Measurements from ENCODE around the gene PALLD.

Gene PALLD

GRCh38 chr4:168614281-168615057 is 117.6 kb downstream of the PALLD start:
- no peak for TF ChIP-seq CTCF (IDR thresholded peaks at IDR 0.05; ENCODE audit: borderline replicate concordance, control extremely low read depth, extremely low read depth, insufficient read depth, missing control alignments)
- in situ Hi-C loops (cut with MboI; ENCODE audit: low sequenced_read_pairs, unreplicated experiment), result no loop called here
- DNase-seq (ENCODE audit: low spot score), result no peak

GRCh38 chr4:168615294-168616065 is 118.6 kb downstream of the PALLD start:
- in situ Hi-C loops (cut with MboI; ENCODE audit: low sequenced_read_pairs, unreplicated experiment), result no loop called here
- no peak for DNase-seq (ENCODE audit: low spot score)
- no peak for TF ChIP-seq CTCF (IDR thresholded peaks at IDR 0.05; ENCODE audit: borderline replicate concordance, control extremely low read depth, extremely low read depth, insufficient read depth, missing control alignments)

GRCh38 chr4:168618577-168619265 is 121.9 kb downstream of the PALLD start:
- in situ Hi-C loops (cut with MboI; ENCODE audit: low sequenced_read_pairs, unreplicated experiment), result no loop called here
- TF ChIP-seq CTCF (IDR thresholded peaks at IDR 0.05; ENCODE audit: borderline replicate concordance, control extremely low read depth, extremely low read depth, insufficient read depth, missing control alignments), result no peak
- DNase-seq (ENCODE audit: low spot score), result no peak

GRCh38 chr4:168619266-168619631 is 122.4 kb downstream of the PALLD start:
- in situ Hi-C loops (cut with MboI; ENCODE audit: low sequenced_read_pairs, unreplicated experiment), result no loop called here
- DNase-seq (ENCODE audit: low spot score), result no peak

GRCh38 chr4:168621806-168622589 is 125.1 kb downstream of the PALLD start:
- no peak for DNase-seq (ENCODE audit: low spot score)
- in situ Hi-C loops (cut with MboI; ENCODE audit: low sequenced_read_pairs, unreplicated experiment), result no loop called here
- no peak for TF ChIP-seq CTCF (IDR thresholded peaks at IDR 0.05; ENCODE audit: borderline replicate concordance, control extremely low read depth, extremely low read depth, insufficient read depth, missing control alignments)

More at GRCh38 chr4:168619266-168619631, 122.4 kb downstream of the PALLD start:
- no peak for TF ChIP-seq CTCF (IDR thresholded peaks at IDR 0.05; ENCODE audit: borderline replicate concordance, control extremely low read depth, extremely low read depth, insufficient read depth, missing control alignments)

GRCh38 chr4:168622600-168622999 is 125.7 kb downstream of the PALLD start:
- in situ Hi-C loops (cut with MboI; ENCODE audit: low sequenced_read_pairs, unreplicated experiment), result no loop called here
- TF ChIP-seq CTCF (IDR thresholded peaks at IDR 0.05; ENCODE audit: borderline replicate concordance, control extremely low read depth, extremely low read depth, insufficient read depth, missing control alignments), result no peak
- no peak for DNase-seq (ENCODE audit: low spot score)

Data from GM13976 (cell line).